ENCODE measurements around the gene HSPB8. TPM values are rescaled to one million over a fixed set of nuclear protein-coding genes. Genes with fewer than 3 reads are reported as not detected.

HSPB8 gene
- total RNA-seq, 1 experiment from 2014 or later = 49.4 TPM

Other genes starting within 250 kb of the HSPB8 start
- gene SRRM4, start 197.4 kb upstream of the HSPB8 start, total RNA-seq (2014; rRNA removed; shearing (Covaris generic)) = 0.04 TPM in 1 of 2 replicates, not detected in the other
- not detected in 2 replicates for gene CCDC60, start 155.8 kb downstream of the HSPB8 start, total RNA-seq (2014; rRNA removed; shearing (Covaris generic))

Measured in H4 (cell line).